RWPE2 (cell line): ENCODE data around the gene HIVEP2.

Source experiments
- ATAC-seq: fragments of 200-7000 bp; cut with Tn5 transposase; 3 replicates; pipeline ENCODE4 v1.9.1; 2021; ENCODE audit warnings: low read depth
- DNase-seq: peaks from one replicate; pipeline ENCODE4 v3.0.0-alpha.2; 2020; ENCODE audit warnings: low spot score
- H3K27ac ChIP-seq: fragments of 450-650 bp; 2 replicates; pipeline ENCODE4 v1.5.1; 2017; ENCODE audit warnings: mild to moderate bottlenecking; ENCODE audit not compliant: poor library complexity, severe bottlenecking
- H3K27me3 ChIP-seq: fragments of 250-450 bp; sonication (Bioruptor Pico); 2 replicates; pipeline ENCODE4 v1.5.1; 2021; ENCODE audit warnings: mild to moderate bottlenecking, moderate library complexity; ENCODE audit not compliant: insufficient read depth, poor library complexity, severe bottlenecking
- H3K36me3 ChIP-seq: fragments of 250-450 bp; sonication (Bioruptor Pico); 2 replicates; pipeline ENCODE4 v1.5.1; 2020; ENCODE audit warnings: low read depth, mild to moderate bottlenecking, moderate library complexity
- H3K4me1 ChIP-seq: fragments of 250-450 bp; sonication (Bioruptor Pico); 2 replicates; pipeline ENCODE4 v1.5.1; 2021; ENCODE audit warnings: mild to moderate bottlenecking, moderate library complexity; ENCODE audit not compliant: insufficient read depth, poor library complexity, severe bottlenecking
- H3K4me3 ChIP-seq: fragments of 250-450 bp; sonication (Bioruptor Pico); 2 replicates; pipeline ENCODE4 v1.5.1; 2021; ENCODE audit warnings: mild to moderate bottlenecking, moderate library complexity; ENCODE audit not compliant: severe bottlenecking
- H3K9me3 ChIP-seq: fragments of 250-450 bp; sonication (Bioruptor Pico); 2 replicates; pipeline ENCODE4 v1.5.1; 2021; ENCODE audit warnings: mild to moderate bottlenecking, moderate library complexity; ENCODE audit not compliant: severe bottlenecking
- TF ChIP-seq, protein P1 (sequence below): fragments of 450-650 bp; IDR thresholded peaks from one replicate; pipeline ENCODE4 v1.5.1; 2017; ENCODE audit warnings: mild to moderate bottlenecking, moderate library complexity; ENCODE audit not compliant: poor library complexity, severe bottlenecking

HIVEP2 gene

GRCh38 chr6:142960098-142960497 is 15.1 kb upstream of the HIVEP2 start:
- ATAC-seq = peak; percentile 38; the same call in 2 of the 3 replicates
- no peak overlapping the region for H3K4me3 ChIP-seq
- DNase-seq = no peak
- TF ChIP-seq, protein P1, sequence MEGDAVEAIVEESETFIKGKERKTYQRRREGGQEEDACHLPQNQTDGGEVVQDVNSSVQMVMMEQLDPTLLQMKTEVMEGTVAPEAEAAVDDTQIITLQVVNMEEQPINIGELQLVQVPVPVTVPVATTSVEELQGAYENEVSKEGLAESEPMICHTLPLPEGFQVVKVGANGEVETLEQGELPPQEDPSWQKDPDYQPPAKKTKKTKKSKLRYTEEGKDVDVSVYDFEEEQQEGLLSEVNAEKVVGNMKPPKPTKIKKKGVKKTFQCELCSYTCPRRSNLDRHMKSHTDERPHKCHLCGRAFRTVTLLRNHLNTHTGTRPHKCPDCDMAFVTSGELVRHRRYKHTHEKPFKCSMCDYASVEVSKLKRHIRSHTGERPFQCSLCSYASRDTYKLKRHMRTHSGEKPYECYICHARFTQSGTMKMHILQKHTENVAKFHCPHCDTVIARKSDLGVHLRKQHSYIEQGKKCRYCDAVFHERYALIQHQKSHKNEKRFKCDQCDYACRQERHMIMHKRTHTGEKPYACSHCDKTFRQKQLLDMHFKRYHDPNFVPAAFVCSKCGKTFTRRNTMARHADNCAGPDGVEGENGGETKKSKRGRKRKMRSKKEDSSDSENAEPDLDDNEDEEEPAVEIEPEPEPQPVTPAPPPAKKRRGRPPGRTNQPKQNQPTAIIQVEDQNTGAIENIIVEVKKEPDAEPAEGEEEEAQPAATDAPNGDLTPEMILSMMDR = no peak
- H3K27ac ChIP-seq = no peak overlapping the region
- H3K36me3 ChIP-seq = no peaks in the 10 kb centered on the region
- H3K27me3 ChIP-seq = no peaks in the 10 kb centered on the region
- no peaks in the 10 kb centered on the region for H3K9me3 ChIP-seq
- H3K4me1 ChIP-seq = peaks cover 4% of the 10 kb centered on the region

DNA sequence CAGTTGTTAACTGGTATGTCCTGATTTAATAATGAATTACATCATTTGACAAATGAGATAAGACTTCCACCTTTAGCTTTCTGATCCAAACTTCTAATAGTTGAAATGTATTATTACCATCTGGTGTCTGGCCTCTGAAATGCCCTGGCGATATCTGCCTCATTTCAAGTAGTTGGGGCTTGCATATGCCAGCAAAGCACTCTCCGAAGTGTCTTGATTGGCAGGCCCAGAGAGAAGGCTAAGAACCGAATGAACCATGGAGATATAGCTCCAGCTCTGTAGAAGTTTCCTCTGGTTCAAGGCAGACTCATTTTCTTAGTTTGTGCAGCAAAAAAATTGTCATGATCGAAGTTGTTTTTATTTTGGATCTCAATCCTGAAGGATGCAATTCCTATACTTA is 13.4 kb upstream of the HIVEP2 start:
- no peak for DNase-seq
- no peak overlapping the region for H3K27ac ChIP-seq
- no peak for ATAC-seq
- H3K27me3 ChIP-seq = no peaks in the 10 kb centered on the region
- no peaks in the 10 kb centered on the region for H3K9me3 ChIP-seq
- peaks cover 4% of the 10 kb centered on the region for H3K4me1 ChIP-seq
- TF ChIP-seq, protein P1 = no peak
- H3K4me3 ChIP-seq = no peak overlapping the region
- no peaks in the 10 kb centered on the region for H3K36me3 ChIP-seq

DNA sequence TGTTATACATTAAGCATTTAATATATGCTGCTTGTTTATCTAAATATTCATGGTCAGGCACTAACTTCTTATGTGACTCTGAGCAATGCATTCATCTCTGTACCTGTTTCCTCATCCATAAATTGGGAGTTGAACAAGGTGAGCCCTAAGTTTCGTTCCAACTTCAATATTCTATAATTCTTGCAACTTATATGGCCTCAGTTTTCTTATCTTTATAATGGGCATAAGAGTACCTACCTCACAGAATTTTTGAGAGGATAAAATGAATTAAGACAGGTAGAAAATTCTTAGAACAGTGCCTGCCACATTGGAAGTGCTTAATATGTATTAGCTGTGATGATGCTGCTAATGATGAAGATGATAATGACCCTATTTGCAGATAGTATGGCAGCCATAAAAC is 11.8 kb upstream of the HIVEP2 start:
- DNase-seq (no peak), ATAC-seq (no peak)
- Histone ChIP-seq H3K4me3 (no peak overlapping the region), H3K27me3 (no peaks in the 10 kb centered on the region), H3K36me3 (no peaks in the 10 kb centered on the region), H3K4me1 (peaks cover 4% of the 10 kb centered on the region), H3K27ac (no peak overlapping the region), H3K9me3 (no peaks in the 10 kb centered on the region)
- TF ChIP-seq, protein P1 = no peak

DNA sequence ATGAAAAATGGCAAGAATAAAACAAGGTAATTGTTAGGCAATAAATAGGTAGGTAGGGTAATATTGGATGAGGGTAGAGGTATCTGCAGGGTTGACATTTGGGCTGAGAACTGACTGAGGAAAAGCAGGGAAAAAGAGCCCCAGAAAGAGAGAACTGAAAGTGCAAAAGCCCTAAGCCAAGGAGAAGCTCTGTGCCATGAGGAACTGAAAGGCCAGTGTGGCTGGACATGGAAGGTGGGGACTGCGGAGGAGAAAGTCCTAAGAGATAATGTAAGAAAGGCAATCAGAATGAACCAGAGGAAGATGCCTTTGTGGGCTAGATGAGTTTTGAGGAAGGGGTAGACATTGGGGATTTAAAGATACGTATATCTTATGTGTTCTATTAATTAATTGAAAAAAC is 9.9 kb upstream of the HIVEP2 start:
- H3K27ac ChIP-seq = no peak overlapping the region
- H3K27me3 ChIP-seq = no peaks in the 10 kb centered on the region
- no peak for DNase-seq
- no peaks in the 10 kb centered on the region for H3K9me3 ChIP-seq
- TF ChIP-seq, protein P1 = no peak
- H3K4me1 ChIP-seq = no peaks in the 10 kb centered on the region
- no peaks in the 10 kb centered on the region for H3K36me3 ChIP-seq
- H3K4me3 ChIP-seq = no peak overlapping the region
- ATAC-seq = no peak

DNA sequence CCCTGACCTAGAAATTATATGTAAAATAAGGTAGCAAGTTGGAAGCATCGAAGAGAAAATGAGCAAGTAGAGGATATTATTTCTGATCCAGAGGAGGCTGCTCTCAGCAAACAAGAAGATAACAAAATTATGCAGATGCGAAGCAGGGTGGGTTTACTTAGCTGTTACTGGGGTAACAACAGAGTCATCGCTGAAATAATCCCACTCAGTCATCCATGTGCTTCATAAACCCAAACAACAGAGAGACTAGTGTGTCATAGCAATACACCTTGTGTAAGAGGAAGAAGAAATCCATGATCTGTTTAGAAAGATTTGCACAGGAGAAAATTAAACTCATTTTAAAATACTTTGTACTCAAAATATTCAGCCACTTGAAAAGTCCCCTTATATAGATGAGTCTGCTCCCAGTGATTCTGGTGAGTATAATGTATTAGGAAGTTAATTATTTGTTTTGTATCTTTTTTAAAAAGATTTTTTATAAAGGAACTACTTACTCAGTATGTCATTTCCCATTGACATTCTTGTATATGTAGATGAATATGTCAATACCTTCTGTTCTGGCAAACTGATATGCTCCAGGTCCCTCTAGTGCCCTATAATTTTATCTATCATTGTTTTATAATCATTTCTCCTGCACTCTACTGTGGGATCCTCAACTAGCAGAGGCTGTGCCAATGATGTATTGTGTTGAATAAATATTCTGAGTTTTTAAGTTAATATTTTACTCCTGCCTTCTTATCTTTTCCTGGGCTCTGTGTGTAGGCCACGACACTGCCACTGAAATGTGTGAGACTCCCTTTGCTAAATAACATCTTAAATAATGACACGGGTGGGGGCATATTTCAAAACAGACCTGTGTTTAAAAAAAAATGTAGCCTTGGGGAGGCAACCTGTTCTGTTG is 8.6 kb upstream of the HIVEP2 start:
- Histone ChIP-seq H3K27me3 (no peaks in the 10 kb centered on the region), H3K4me3 (no peak overlapping the region), H3K27ac (no peak overlapping the region), H3K36me3 (no peaks in the 10 kb centered on the region), H3K9me3 (no peaks in the 10 kb centered on the region), H3K4me1 (no peaks in the 10 kb centered on the region)
- ATAC-seq (no peak), DNase-seq (no peak)
- TF ChIP-seq, protein P1 = no peak
